NCI-H146 treated with DMSO at 0.1 percent for 48 hours (cell line): ENCODE data around the gene CHI3L1.
A peak's percentile ranks its signal among the peaks of the same experiment; 100 is the strongest.

Source experiments
- DNase-seq: peaks from one replicate; lab custom pipeline; 2025; ENCODE audit not compliant: unreplicated experiment; lab: John Stamatoyannopoulos, UW

Gene CHI3L1

GRCh38 chr1:203153051-203153988, 33.2 kb downstream of the CHI3L1 start:
- DNase-seq, result no peak

GRCh38 chr1:203152158-203153034, 34.1 kb downstream of the CHI3L1 start:
- peak; percentile 26 for DNase-seq

- no peak for DNase-seq
These were observed 34.9 kb downstream of the CHI3L1 start for GRCh38 chr1:203151362-203152157.

GRCh38 chr1:203150511-203151297, 35.8 kb downstream of the CHI3L1 start:
- DNase-seq, result no peak

GRCh38 chr1:203149188-203149840, 37.2 kb downstream of the CHI3L1 start:
- no peak for DNase-seq

GRCh38 chr1:203148579-203148978, 37.9 kb downstream of the CHI3L1 start:
- no peak for DNase-seq

- DNase-seq, result peak; percentile 18
These were observed 38.4 kb downstream of the CHI3L1 start for GRCh38 chr1:203148127-203148526.

- no peak for DNase-seq
These were observed 39.1 kb downstream of the CHI3L1 start for GRCh38 chr1:203147376-203147775.

GRCh38 chr1:203146537-203146936, 40.0 kb downstream of the CHI3L1 start:
- DNase-seq, result no peak

GRCh38 chr1:203146042-203146369, 40.5 kb downstream of the CHI3L1 start:
- DNase-seq, result no peak

GRCh38 chr1:203145321-203146041, 41.0 kb downstream of the CHI3L1 start:
- DNase-seq, result no peak

GRCh38 chr1:203144661-203145060, 41.8 kb downstream of the CHI3L1 start:
- no peak for DNase-seq

- no peak for DNase-seq
These were observed 42.9 kb downstream of the CHI3L1 start for GRCh38 chr1:203143641-203144040.

GRCh38 chr1:203142684-203143408, 43.7 kb downstream of the CHI3L1 start:
- peak; percentile 91 for DNase-seq

GRCh38 chr1:203142124-203142523, 44.4 kb downstream of the CHI3L1 start:
- DNase-seq, result no peak

GRCh38 chr1:203140743-203141520, 45.6 kb downstream of the CHI3L1 start:
- DNase-seq, result no peak

- DNase-seq, result no peak
These were observed 46.5 kb downstream of the CHI3L1 start for GRCh38 chr1:203139976-203140475.

- DNase-seq, result no peak
These were observed 48.4 kb downstream of the CHI3L1 start for GRCh38 chr1:203138066-203138465.
